Natural killer cell treated with Interleukin-12 subunit alpha and Interleukin-12 subunit beta and Interleukin-15 and Interleukin-18, amount 100 ng/mL, for 72 hours (primary cell): ENCODE data around the gene TTC7B. TPM values are rescaled to one million over a fixed set of nuclear protein-coding genes. Genes with fewer than 3 reads are reported as not detected.

ENCODE experiments used
- ATAC-seq, 2 donors: fragments of 150-1000 bp; cut with Tn5 transposase in 1 of 2; sonication (Bioruptor Pico), chemical (Tn5 transposase) in 1 of 2; 2 replicates each; pipeline ENCODE4 v1.10.0; 2021
- DNase-seq: peaks from one replicate; pipeline ENCODE4 v3.0.0; 2022; ENCODE audit warnings: low spot score
- H3K27ac Mint-ChIP-seq, 2 donors: 1 replicate in 1 of 2; 2 replicates in 1 of 2; pipeline ENCODE4 v1.8.0; 2022; ENCODE audit warnings: mixed read lengths in 2 of 2, mild to moderate bottlenecking in 1 of 2, moderate library complexity in 1 of 2
- H3K27me3 Mint-ChIP-seq, 2 donors: 1 replicate in 1 of 2; 2 replicates in 1 of 2; pipeline ENCODE4 v1.8.0; 2022; ENCODE audit warnings: mixed read lengths in 2 of 2
- H3K36me3 Mint-ChIP-seq: one replicate; pipeline ENCODE4 v1.8.0; 2022; ENCODE audit warnings: mixed read lengths
- H3K4me1 Mint-ChIP-seq, 2 donors: 1 replicate in 1 of 2; 2 replicates in 1 of 2; pipeline ENCODE4 v1.8.0; 2022; ENCODE audit warnings: low read depth in 2 of 2, mixed read lengths in 2 of 2, mild to moderate bottlenecking in 1 of 2
- H3K4me3 Mint-ChIP-seq: one replicate; pipeline ENCODE4 v1.8.0; 2022; ENCODE audit warnings: mixed read lengths
- H3K9me3 Mint-ChIP-seq: 2 replicates; pipeline ENCODE4 v1.8.0; 2022; ENCODE audit warnings: mixed read lengths
- total RNA-seq, 2 donors: library from RNA; stranded (reverse); gene quantifications; one replicate each; pipeline ENCODE4 v1.2.3, GENCODE V29; 2022

Gene TTC7B
- total RNA-seq, 2 donors from 2014 or later = 8.9 to 24.5 TPM

- ATAC-seq = no peak
- Mint-ChIP-seq H3K9me3 (no peaks in the 10 kb centered on the region), H3K4me1 (no peaks in the 10 kb centered on the region), H3K36me3 (no peaks in the 10 kb centered on the region), H3K27me3 (peaks cover 0 to 2% of the 10 kb centered on the region in 2 donors), H3K27ac (no peak overlapping the region), H3K4me3 (no peak overlapping the region)
- DNase-seq = no peak
These were observed 296.8 kb downstream of the TTC7B start for GRCh38 chr14:90519262-90519920.

- H3K9me3 Mint-ChIP-seq = no peaks in the 10 kb centered on the region
- DNase-seq = peak; percentile 73
- peaks cover 0 to 2% of the 10 kb centered on the region in 2 donors for H3K27me3 Mint-ChIP-seq
These were observed 297.3 kb downstream of the TTC7B start for GRCh38 chr14:90518941-90519256.

GRCh38 chr14:90518069-90518940 lies 297.9 kb downstream of the TTC7B start:
- H3K27me3 Mint-ChIP-seq = peaks cover 0 to 2% of the 10 kb centered on the region in 2 donors
- H3K9me3 Mint-ChIP-seq = no peaks in the 10 kb centered on the region
- H3K4me3 Mint-ChIP-seq = no peak overlapping the region
- ATAC-seq = no peak
- no peaks in the 10 kb centered on the region for H3K36me3 Mint-ChIP-seq
- no peak overlapping the region for H3K27ac Mint-ChIP-seq
- no peak for DNase-seq
- H3K4me1 Mint-ChIP-seq = no peaks in the 10 kb centered on the region

More at GRCh38 chr14:90518941-90519256, 297.3 kb downstream of the TTC7B start:
- H3K4me3 Mint-ChIP-seq = no peak overlapping the region
- no peaks in the 10 kb centered on the region for H3K4me1 Mint-ChIP-seq
- no peak for ATAC-seq
- no peaks in the 10 kb centered on the region for H3K36me3 Mint-ChIP-seq
- no peak overlapping the region for H3K27ac Mint-ChIP-seq

- Mint-ChIP-seq H3K27me3 (peaks cover 0 to under 1% of the 10 kb centered on the region in 2 donors), H3K36me3 (no peaks in the 10 kb centered on the region), H3K27ac (no peak overlapping the region), H3K4me1 (no peaks in the 10 kb centered on the region), H3K4me3 (no peak overlapping the region), H3K9me3 (no peaks in the 10 kb centered on the region)
- ATAC-seq (no peak), DNase-seq (no peak)
These were observed 299.0 kb downstream of the TTC7B start for GRCh38 chr14:90517076-90517841.

GRCh38 chr14:90514566-90514965 lies 301.7 kb downstream of the TTC7B start:
- no peaks in the 10 kb centered on the region for H3K4me1 Mint-ChIP-seq
- no peak for DNase-seq
- H3K4me3 Mint-ChIP-seq = no peak overlapping the region
- no peak overlapping the region for H3K27ac Mint-ChIP-seq
- peaks cover under 1 to 1% of the 10 kb centered on the region in 2 donors for H3K27me3 Mint-ChIP-seq
- ATAC-seq = no peak
- H3K36me3 Mint-ChIP-seq = no peaks in the 10 kb centered on the region
- H3K9me3 Mint-ChIP-seq = no peaks in the 10 kb centered on the region

GRCh38 chr14:90514015-90514398 lies 302.2 kb downstream of the TTC7B start:
- peaks cover under 1 to 2% of the 10 kb centered on the region in 2 donors for H3K4me1 Mint-ChIP-seq
- H3K27me3 Mint-ChIP-seq = peaks cover 6 to 7% of the 10 kb centered on the region in 2 donors
- no peaks in the 10 kb centered on the region for H3K36me3 Mint-ChIP-seq
- H3K9me3 Mint-ChIP-seq = no peaks in the 10 kb centered on the region
- no peak overlapping the region for H3K27ac Mint-ChIP-seq
- DNase-seq (no peak), ATAC-seq (no peak)
- H3K4me3 Mint-ChIP-seq = no peak overlapping the region

- Mint-ChIP-seq H3K27ac (no peak overlapping the region), H3K27me3 (peaks cover 10 to 11% of the 10 kb centered on the region in 2 donors), H3K36me3 (no peaks in the 10 kb centered on the region), H3K9me3 (no peaks in the 10 kb centered on the region), H3K4me1 (peaks cover 2 to 5% of the 10 kb centered on the region in 2 donors), H3K4me3 (no peak overlapping the region)
- peak in 1 of 2 donors; percentile 34 for ATAC-seq
- DNase-seq = no peak
These were observed 302.8 kb downstream of the TTC7B start for GRCh38 chr14:90513161-90514014.

GRCh38 chr14:90512329-90512991 lies 303.8 kb downstream of the TTC7B start:
- no peak overlapping the region for H3K27ac Mint-ChIP-seq
- H3K4me1 Mint-ChIP-seq = peaks cover 2 to 5% of the 10 kb centered on the region in 2 donors
- H3K36me3 Mint-ChIP-seq = no peaks in the 10 kb centered on the region
- H3K9me3 Mint-ChIP-seq = no peaks in the 10 kb centered on the region
- peaks cover 11 to 13% of the 10 kb centered on the region in 2 donors for H3K27me3 Mint-ChIP-seq
- ATAC-seq = no peak
- no peak for DNase-seq
- no peak overlapping the region for H3K4me3 Mint-ChIP-seq

GRCh38 chr14:90511795-90512328 lies 304.4 kb downstream of the TTC7B start:
- Mint-ChIP-seq H3K4me3 (no peak overlapping the region), H3K36me3 (no peaks in the 10 kb centered on the region), H3K27me3 (peaks cover 11 to 16% of the 10 kb centered on the region in 2 donors), H3K27ac (no peak overlapping the region), H3K4me1 (peaks cover 2 to 5% of the 10 kb centered on the region in 2 donors), H3K9me3 (no peaks in the 10 kb centered on the region)
- DNase-seq = no peak
- ATAC-seq = no peak

- H3K4me3 Mint-ChIP-seq = no peak overlapping the region
- no peak for ATAC-seq
These were observed 305.0 kb downstream of the TTC7B start for GRCh38 chr14:90511252-90511651.

GRCh38 chr14:90510159-90510558 lies 306.1 kb downstream of the TTC7B start:
- DNase-seq (no peak), ATAC-seq (no peak)
- H3K4me1 Mint-ChIP-seq = peaks cover 2 to 5% of the 10 kb centered on the region in 2 donors
- no peaks in the 10 kb centered on the region for H3K9me3 Mint-ChIP-seq
- no peak overlapping the region for H3K27ac Mint-ChIP-seq
- H3K36me3 Mint-ChIP-seq = no peaks in the 10 kb centered on the region
- H3K4me3 Mint-ChIP-seq = no peak overlapping the region
- H3K27me3 Mint-ChIP-seq = peaks cover 11 to 18% of the 10 kb centered on the region in 2 donors

More at GRCh38 chr14:90511252-90511651, 305.0 kb downstream of the TTC7B start:
- Mint-ChIP-seq H3K27me3 (peaks cover 11 to 18% of the 10 kb centered on the region in 2 donors), H3K36me3 (no peaks in the 10 kb centered on the region), H3K9me3 (no peaks in the 10 kb centered on the region), H3K27ac (no peak overlapping the region), H3K4me1 (peaks cover 2 to 5% of the 10 kb centered on the region in 2 donors)
- no peak for DNase-seq

GRCh38 chr14:90509403-90509802 lies 306.8 kb downstream of the TTC7B start:
- no peak for ATAC-seq
- Mint-ChIP-seq H3K27me3 (peaks cover 11 to 18% of the 10 kb centered on the region in 2 donors), H3K36me3 (no peaks in the 10 kb centered on the region), H3K9me3 (no peaks in the 10 kb centered on the region), H3K4me3 (no peak overlapping the region), H3K27ac (no peak overlapping the region), H3K4me1 (peaks cover 2 to 5% of the 10 kb centered on the region in 2 donors)
- DNase-seq = no peak
